HepG2 (cell line): ENCODE measurements around the gene TADA1. TPM values are rescaled to one million over a fixed set of nuclear protein-coding genes. Genes with fewer than 3 reads are reported as not detected.

Experiments
- ATAC-seq: fragments of 200-7000 bp; cut with Tn5 transposase; 3 replicates; pipeline ENCODE4 v1.9.1; 2020; ENCODE audit warnings: mild to moderate bottlenecking, moderate library complexity
- BruUV-seq: library from RNA; stranded (reverse); fragments of 400-500 nt; replicated peaks from 2 replicates; lab custom pipeline; 2021; lab: Mats Ljungman, UMichigan
- CTCF ChIA-PET: fragments of 300-600 bp; formaldehyde crosslinking; extraction: SDS; loops from one replicate; lab custom pipeline; 2021; ENCODE audit warnings: low total read pairs, inconsistent platforms, low intra/inter-chr PET ratio; lab: Yijun Ruan, JAX
- POLR2A ChIA-PET: fragments of 350-600 bp; sonication (Branson Sonifier 250); formaldehyde crosslinking; loops from one replicate; lab custom pipeline; 2020; ENCODE audit warnings: antibody characterized with exemption, inconsistent platforms; lab: Yijun Ruan, JAX
- DNase-seq: peaks from one replicate; pipeline ENCODE4 v3.0.0-alpha.2; 2015; ENCODE audit warnings: low spot score
- FAIRE-seq: peaks from 3 replicates; lab custom pipeline; 2011; peaks lifted over from hg19 to GRCh38; lab: Jason Lieb, UNC
- H2AFZ ChIP-seq: one replicate; pipeline ENCODE4 v1.6.1; 2011; ENCODE audit warnings: low read length, inconsistent platforms
- H3K27ac ChIP-seq: fragments of 300-600 bp; 3 replicates; pipeline ENCODE4 v1.8.0; 2011; ENCODE audit warnings: mixed run types, mild to moderate bottlenecking, mixed read lengths, low read length, inconsistent platforms; ENCODE audit not compliant: insufficient read depth; ENCODE audit errors: extremely low read length
- H3K27me3 ChIP-seq, 2 experiments: fragments of 200-600 bp in 1 of 2; 2 replicates in 1 of 2; 3 replicates in 1 of 2; pipeline versions ENCODE4 v1.6.0 to v1.8.0; 2011; ENCODE audit warnings: low read length in 2 of 2, mild to moderate bottlenecking in 2 of 2, moderate library complexity in 2 of 2, inconsistent platforms in 1 of 2; ENCODE audit not compliant: insufficient read depth in 2 of 2, control insufficient read depth in 1 of 2
- H3K36me3 ChIP-seq, 2 experiments: fragments of 200-600 bp in 1 of 2; replicated peaks in 1 of 2; 2 replicates in 1 of 2; 3 replicates in 1 of 2; pipeline versions ENCODE4 v1.5.1 to v1.8.0; 2011; ENCODE audit warnings: low read length in 2 of 2, inconsistent platforms in 1 of 2; ENCODE audit not compliant: insufficient read depth in 2 of 2, control insufficient read depth in 1 of 2
- H3K4me1 ChIP-seq: 2 replicates; pipeline ENCODE4 v1.5.1; 2012; ENCODE audit warnings: low read length, inconsistent platforms; ENCODE audit not compliant: insufficient read depth
- H3K4me2 ChIP-seq: 2 replicates; pipeline ENCODE4 v1.6.0; 2011; ENCODE audit warnings: low read depth, low read length, inconsistent platforms
- H3K4me3 ChIP-seq, 3 experiments: fragments of 200-600 bp in 1 of 3; sonication (generic), shearing (Covaris generic) in 1 of 3; replicated peaks in 1 of 3; 2 replicates each; pipeline ENCODE4 v1.5.1; 2011 to 2016; ENCODE audit warnings: low read length in 3 of 3, inconsistent platforms in 2 of 3, low read depth in 2 of 3, mild to moderate bottlenecking in 2 of 3, control low read depth in 1 of 3, mixed read lengths in 1 of 3; ENCODE audit not compliant: insufficient read depth in 1 of 3
- H3K79me2 ChIP-seq: one replicate; pipeline ENCODE4 v1.6.1; 2011; ENCODE audit warnings: low read length, inconsistent platforms; ENCODE audit not compliant: insufficient read depth
- H3K9ac ChIP-seq: 2 replicates; pipeline ENCODE4 v1.6.0; 2011; ENCODE audit warnings: mild to moderate bottlenecking, low read depth, low read length, inconsistent platforms; ENCODE audit not compliant: insufficient read depth
- H3K9me3 ChIP-seq: 2 replicates; pipeline ENCODE4 v1.5.1; 2012; ENCODE audit warnings: mild to moderate bottlenecking, low read length
- H4K20me1 ChIP-seq: 2 replicates; pipeline ENCODE4 v1.6.0; 2011; ENCODE audit warnings: inconsistent platforms, mild to moderate bottlenecking, low read length, moderate library complexity; ENCODE audit not compliant: insufficient read depth
- ATAD3A ChIP-seq: sonication (generic); formaldehyde crosslinking; IDR thresholded peaks from 2 replicates; pipeline ENCODE4 v1.4.0; 2020; ENCODE audit warnings: missing genetic modification reagents
- TEF ChIP-seq: sonication (generic); formaldehyde crosslinking; IDR thresholded peaks from 2 replicates; pipeline ENCODE4 v1.5.0; 2020; ENCODE audit warnings: missing genetic modification reagents
- ZFP1 ChIP-seq: IDR thresholded peaks from 2 replicates; pipeline ENCODE4 v1.6.1; 2016
- ZNF18 ChIP-seq: sonication (generic); formaldehyde crosslinking; IDR thresholded peaks from 2 replicates; pipeline ENCODE4 v1.8.0; 2022; ENCODE audit warnings: mild to moderate bottlenecking, missing genetic modification reagents; ENCODE audit not compliant: insufficient replicate concordance
- ZNF792 ChIP-seq: IDR thresholded peaks from 2 replicates; pipeline ENCODE4 v1.6.1; 2016
- ZNF841 ChIP-seq: sonication (generic); formaldehyde crosslinking; IDR thresholded peaks from 2 replicates; pipeline ENCODE4 v1.8.1; 2023; ENCODE audit warnings: missing genetic modification reagents, borderline replicate concordance
- WGBS: methylation state at CpG from one replicate; pipeline ENCODE4 v1.1.6; 2017; ENCODE audit warnings: low lambda C conversion rate; 5-methylcytosine and 5-hydroxymethylcytosine counted together
- in situ Hi-C: cut with HindIII; loops from 2 replicates; pipeline ENCODE4 v1.10.0; 2017; ENCODE audit warnings: low pct_unique_long_range_greater_than_20kb; ENCODE audit not compliant: extremely low pct_ligation_motif_present
- intact Hi-C: fragments of 100-400 bp; cut with micrococcal nuclease; formaldehyde crosslinking; loops from one replicate; pipeline ENCODE4 v1.10.0; 2022; ENCODE audit not compliant: unreplicated experiment
- polyA plus RNA-seq, 8 experiments: library from polyadenylated mRNA; depleted of rRNA in 3 of 8; stranded (reverse) in 7 of 8; unstranded in 1 of 8; fragments of >200 nt; fragmentation: Illumina TruSeq in 4 of 8; extraction: Trizol in 4 of 8; gene quantifications; 2 replicates each; pipeline versions ENCODE4 v1.2.1 to v1.2.3, GENCODE V29; 2011 to 2016; ENCODE audit warnings: low read depth in 4 of 8, missing spikeins in 1 of 8, mixed read lengths in 1 of 8; ENCODE audit not compliant: insufficient read depth in 1 of 8
- total RNA-seq, 5 experiments: library from RNA; depleted of rRNA; stranded (reverse); fragments of >200 nt; fragmentation: Illumina TruSeq; extraction: Trizol; gene quantifications; 2 replicates each; pipeline ENCODE4 v1.2.3, GENCODE V29; 2016; ENCODE audit warnings: low read depth in 1 of 5

TADA1 gene
- total and polyA plus RNA-seq, 2 of the 13 experiments (the other 11 are each of a cell fraction or from before 2014, with no cell fraction given) = 28.3 to 29.1 TPM

- ATAC-seq = no peak; the same call in 2 of the 3 replicates
- Histone ChIP-seq H3K27me3 (peaks cover 4 to 46% of the 10 kb centered on the region in 2 experiments; a peak in 3 of 5 replicates), H3K9me3 (no peaks in the 10 kb centered on the region), H3K4me2 (no peak overlapping the region), H4K20me1 (no peaks in the 10 kb centered on the region), H3K79me2 (no peaks in the 10 kb centered on the region), H3K9ac (no peak overlapping the region), H3K27ac (no peak overlapping the region), H2AFZ (no peak overlapping the region), H3K4me3 (no peak overlapping the region), H3K36me3 (no peaks in the 10 kb centered on the region), H3K4me1 (peaks cover 5% of the 10 kb centered on the region; the same call in 1 of the 2 replicates)
- in situ Hi-C loops = no loop called here
- CTCF ChIA-PET = no interaction called here
- POLR2A ChIA-PET = no interaction called here
- FAIRE-seq = no peak
- WGBS = 57% methylated on average over 15 of the region's 113 CpGs
- TF ChIP-seq ZFP1 (CRISPR knock-in tag) (no peak), TEF (CRISPR knock-in tag) (no peak), ZNF792 (no peak), ZNF841 (no peak), ATAD3A (CRISPR knock-in tag) (no peak), ZNF18 (CRISPR knock-in tag) (no peak)
- intact Hi-C loops = no loop called here
- DNase-seq = no peak
- BruUV-seq = no TSS peak
Measured at GRCh38 chr1:166920561-166921475, 44.8 kb upstream of the TADA1 start.
